Gastroesophageal sphincter (tissue), 2 donors: Measurements from ENCODE around the gene DHCR7.

Experiments used
- EP300 ChIP-seq: sonication (generic); formaldehyde crosslinking; IDR thresholded peaks from one replicate; pipeline ENCODE4 v1.6.1; 2017; ENCODE audit warnings: antibody characterized with exemption, mild to moderate bottlenecking
- POLR2AphosphoS5 ChIP-seq: sonication (generic); formaldehyde crosslinking; IDR thresholded peaks from one replicate; pipeline ENCODE4 v1.6.1; 2017; ENCODE audit warnings: antibody characterized with exemption

GRCh38 chr11:71387784-71388636 is 60.2 kb downstream of the DHCR7 start:
- TF ChIP-seq EP300 = no peak
- no peak for TF ChIP-seq POLR2AphosphoS5
